Measurements from ENCODE around the gene ARID1B.

ARID1B gene

GRCh38 chr6:157222201-157222981, 445.2 kb downstream of the ARID1B start:
- no peak for DNase-seq

- no peak for DNase-seq
Measured at GRCh38 chr6:157223021-157223430, 445.8 kb downstream of the ARID1B start.

GRCh38 chr6:157223511-157223910, 446.3 kb downstream of the ARID1B start:
- no peak for DNase-seq

- no peak for DNase-seq
Measured at GRCh38 chr6:157224178-157224950, 447.2 kb downstream of the ARID1B start.

- DNase-seq: no peak
Measured at GRCh38 chr6:157224951-157225574, 447.9 kb downstream of the ARID1B start.

GRCh38 chr6:157225575-157225995, 448.4 kb downstream of the ARID1B start:
- no peak for DNase-seq

GRCh38 chr6:157226026-157226625, 448.9 kb downstream of the ARID1B start:
- DNase-seq: no peak

GRCh38 chr6:157226761-157227160, 449.6 kb downstream of the ARID1B start:
- DNase-seq: no peak

- DNase-seq: peak; percentile 20
Measured at GRCh38 chr6:157227202-157228166, 450.3 kb downstream of the ARID1B start.

GRCh38 chr6:157228426-157229131, 451.4 kb downstream of the ARID1B start:
- no peak for DNase-seq

- DNase-seq: no peak
Measured at GRCh38 chr6:157229132-157229618, 452.0 kb downstream of the ARID1B start.

GRCh38 chr6:157229713-157230112, 452.5 kb downstream of the ARID1B start:
- no peak for DNase-seq

- DNase-seq: no peak
Measured at GRCh38 chr6:157230910-157231309, 453.7 kb downstream of the ARID1B start.

- no peak for DNase-seq
Measured at GRCh38 chr6:157232161-157232895, 455.1 kb downstream of the ARID1B start.

GRCh38 chr6:157233156-157233555, 456.0 kb downstream of the ARID1B start:
- no peak for DNase-seq

- no peak for DNase-seq
Measured at GRCh38 chr6:157233686-157234085, 456.5 kb downstream of the ARID1B start.

- peak; percentile 35 for DNase-seq
Measured at GRCh38 chr6:157235600-157236039, 458.4 kb downstream of the ARID1B start.

- no peak for DNase-seq
Measured at GRCh38 chr6:157236040-157236725, 459.0 kb downstream of the ARID1B start.

- DNase-seq: no peak
Measured at GRCh38 chr6:157238346-157238745, 461.2 kb downstream of the ARID1B start.

GRCh38 chr6:157239148-157239547, 462.0 kb downstream of the ARID1B start:
- DNase-seq: no peak
